SIG-M5 (cell line): Measurements from ENCODE around the gene SHANK1.

Experiments
- DNase-seq: peaks from one replicate; lab custom pipeline; 2025; lab: John Stamatoyannopoulos, UW

SHANK1 gene

DNA sequence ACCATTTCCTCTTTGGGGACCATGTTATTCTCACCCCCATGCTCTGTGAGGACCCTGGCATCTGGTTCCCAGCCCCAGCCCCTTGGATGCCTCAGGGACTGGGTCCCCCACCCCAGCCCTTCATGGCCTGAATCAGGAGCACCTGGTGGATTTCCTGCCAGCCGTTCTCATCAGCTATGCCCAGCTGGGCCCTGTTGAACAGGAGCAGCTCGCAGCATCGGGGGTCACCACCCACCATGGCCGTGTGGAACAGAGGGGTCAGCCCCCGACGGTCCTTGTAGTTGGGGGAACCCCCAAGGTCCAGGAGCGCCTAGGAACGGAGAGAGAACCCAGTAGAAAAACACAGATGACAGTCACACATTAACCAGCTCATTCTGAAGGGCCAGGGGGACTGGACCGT lies 7.8 kb downstream of the SHANK1 start:
- DNase-seq, result no peak

- no peak for DNase-seq
Observed at GRCh38 chr19:50711196-50711595, 8.4 kb downstream of the SHANK1 start.

DNA sequence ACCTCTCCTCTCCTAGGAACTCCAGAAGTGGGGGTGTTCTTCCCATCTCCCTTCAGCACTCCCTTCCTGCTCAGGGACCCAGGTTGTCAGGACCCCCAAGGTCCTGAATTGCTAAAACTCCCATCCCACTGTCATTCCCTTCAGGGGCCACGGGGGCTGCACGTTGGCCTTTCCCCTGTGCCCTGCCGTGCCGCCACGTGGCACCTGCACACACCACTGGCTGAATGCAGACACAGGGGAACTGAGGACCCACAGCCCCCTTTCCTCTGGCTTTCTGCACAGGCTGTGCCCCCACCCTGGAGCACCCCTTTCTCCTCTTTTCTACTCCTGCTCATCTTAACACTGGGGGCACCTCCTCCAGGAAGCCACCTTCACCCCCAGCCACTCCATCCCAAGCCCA lies 9.0 kb downstream of the SHANK1 start:
- DNase-seq, result no peak

GRCh38 chr19:50710094-50710493 lies 9.5 kb downstream of the SHANK1 start:
- DNase-seq, result no peak

GRCh38 chr19:50708179-50708879 lies 11.3 kb downstream of the SHANK1 start:
- DNase-seq, result no peak

- DNase-seq, result no peak
Observed at GRCh38 chr19:50706387-50706786, 13.2 kb downstream of the SHANK1 start.

DNA sequence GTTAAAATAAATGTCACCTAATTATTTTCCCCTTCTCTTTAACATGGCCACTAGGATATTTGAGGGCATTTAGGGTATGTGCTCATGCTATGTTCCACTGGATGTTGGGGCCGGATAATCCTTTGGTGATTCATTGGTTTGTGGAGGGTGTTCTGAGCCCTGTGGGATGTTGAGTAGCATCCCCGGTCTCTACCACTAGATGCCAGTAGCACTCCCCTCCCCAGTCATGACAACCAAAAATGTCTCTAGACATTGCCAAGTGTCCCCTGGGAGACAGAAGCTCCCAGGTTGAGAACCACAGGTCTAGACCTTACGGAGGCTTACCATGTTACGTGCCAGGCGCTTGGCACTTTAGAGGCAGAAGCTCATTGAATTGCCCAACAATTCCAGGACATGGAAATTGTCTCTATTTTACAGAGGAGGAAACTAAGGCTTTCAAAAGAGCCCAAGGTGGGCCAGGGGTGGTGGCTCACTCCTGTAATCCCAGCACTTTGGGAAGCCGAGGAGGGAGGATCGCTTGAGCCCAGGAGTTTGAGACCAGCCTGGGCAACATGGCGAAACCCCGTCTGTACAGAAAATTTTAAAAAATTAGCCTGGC lies 14.1 kb downstream of the SHANK1 start:
- DNase-seq, result peak; percentile 8

GRCh38 chr19:50703915-50704796 lies 15.4 kb downstream of the SHANK1 start:
- no peak for DNase-seq

DNA sequence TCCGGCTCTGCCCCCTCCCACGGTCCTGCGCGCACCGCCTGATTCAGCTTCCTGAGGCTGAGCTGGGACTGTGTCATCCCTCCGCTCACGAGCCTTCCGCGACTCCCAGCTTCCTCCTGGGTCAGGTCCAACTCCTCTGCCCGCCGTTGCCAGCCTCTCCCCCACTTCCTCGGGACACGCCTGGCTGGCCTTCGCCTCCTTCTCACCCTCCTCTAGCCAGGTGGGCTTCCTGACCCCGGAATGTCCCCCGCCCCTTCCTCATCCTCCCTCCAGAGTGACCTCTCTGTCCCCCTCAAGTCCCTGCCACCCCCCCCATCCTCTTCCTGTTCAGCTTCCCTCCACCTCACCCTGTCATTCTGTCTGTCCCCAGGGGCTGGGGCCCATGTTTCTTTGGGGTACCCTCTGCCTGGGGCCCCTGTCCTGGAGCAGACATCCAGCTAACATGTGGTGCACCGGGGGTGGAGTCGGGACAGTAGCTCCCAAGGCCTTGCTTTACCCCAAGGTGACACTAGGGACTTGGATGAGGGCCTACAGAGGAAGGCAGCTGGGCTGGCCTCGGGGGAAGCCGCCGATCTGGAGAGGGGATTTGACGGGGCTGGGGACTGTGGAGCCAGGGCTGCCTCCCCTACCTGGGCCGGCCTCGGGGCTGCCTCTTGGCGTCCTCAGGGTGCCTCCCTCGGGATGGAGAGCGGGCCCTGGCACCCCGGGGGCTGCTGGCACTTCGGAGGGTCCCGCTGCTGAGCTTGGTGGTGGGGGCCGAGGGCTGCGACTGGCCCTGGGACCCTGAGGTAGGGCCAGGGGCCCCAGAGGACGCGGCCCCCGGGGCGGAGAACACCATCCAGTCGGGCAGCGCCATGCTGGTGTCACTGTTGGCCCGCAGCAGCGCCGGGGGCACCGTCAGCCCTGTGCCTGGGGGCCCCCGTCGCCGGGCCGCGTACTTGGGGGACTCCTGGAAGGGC lies 16.5 kb downstream of the SHANK1 start:
- no peak for DNase-seq

DNA sequence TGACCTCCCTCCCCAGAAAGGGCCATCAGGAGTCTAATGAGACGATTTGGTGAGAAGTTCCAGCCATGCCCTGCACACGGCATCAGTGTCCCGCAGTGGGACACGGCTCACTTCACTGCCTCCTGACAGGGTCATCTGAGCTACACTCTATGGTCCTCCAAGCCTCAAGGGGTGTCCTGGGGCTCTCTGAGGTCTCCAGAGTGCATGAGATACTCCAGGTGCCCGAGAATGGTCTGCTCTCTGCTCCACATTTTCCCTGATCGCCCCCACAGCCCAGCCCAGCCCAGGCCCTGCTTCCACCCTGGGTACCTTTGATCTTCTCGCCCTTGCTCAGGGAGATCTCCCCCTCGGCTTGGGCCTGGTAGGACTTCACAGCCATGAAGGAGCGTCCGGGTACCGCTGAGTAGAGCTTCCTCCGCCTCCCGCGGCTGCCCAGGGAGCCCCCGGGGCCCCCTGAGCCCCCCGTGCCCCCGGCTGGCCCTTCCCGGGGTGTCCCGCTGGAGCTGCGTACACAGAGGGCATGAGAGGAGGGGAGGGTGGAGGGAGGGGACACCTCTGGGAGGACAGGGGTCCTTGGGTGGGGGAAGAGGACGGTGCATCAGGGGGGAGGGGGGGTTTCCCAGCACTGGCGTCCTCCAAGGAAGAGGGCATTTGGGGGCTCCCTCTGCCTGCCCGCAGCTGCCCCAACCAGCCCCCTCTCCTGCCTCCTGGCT lies 17.3 kb downstream of the SHANK1 start:
- no peak for DNase-seq

DNA sequence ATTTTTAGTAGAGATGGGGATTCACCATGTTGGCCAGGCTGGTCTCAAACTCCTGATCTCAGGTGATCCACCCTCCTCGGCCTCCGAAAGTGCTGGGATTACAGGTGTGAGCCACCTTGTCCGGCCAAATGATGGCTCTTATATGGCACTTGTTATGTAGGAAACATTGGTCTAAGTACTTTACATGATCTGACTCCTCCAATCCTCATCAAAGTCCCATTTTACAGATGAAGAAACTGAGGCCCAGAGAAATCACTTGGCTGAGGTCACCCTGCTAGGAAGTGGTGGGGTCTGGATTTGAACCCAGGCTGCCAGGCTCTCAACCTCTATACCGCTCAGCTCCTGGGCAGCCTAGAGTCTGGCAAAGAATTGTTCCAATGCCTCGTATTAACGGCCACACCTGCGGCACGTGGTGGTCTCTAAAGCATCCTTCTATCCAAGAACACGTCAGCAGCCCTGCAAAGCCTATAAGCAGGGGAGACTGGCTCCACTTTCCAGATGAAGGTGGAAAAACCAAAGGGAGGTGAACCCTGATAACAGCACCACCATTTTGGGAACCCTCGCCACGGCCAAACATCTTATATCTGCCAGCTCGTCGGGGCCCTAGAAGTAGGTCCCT lies 18.1 kb downstream of the SHANK1 start:
- no peak for DNase-seq

GRCh38 chr19:50697414-50698124 lies 22.0 kb downstream of the SHANK1 start:
- DNase-seq, result no peak

GRCh38 chr19:50696094-50696483 lies 23.5 kb downstream of the SHANK1 start:
- no peak for DNase-seq

DNA sequence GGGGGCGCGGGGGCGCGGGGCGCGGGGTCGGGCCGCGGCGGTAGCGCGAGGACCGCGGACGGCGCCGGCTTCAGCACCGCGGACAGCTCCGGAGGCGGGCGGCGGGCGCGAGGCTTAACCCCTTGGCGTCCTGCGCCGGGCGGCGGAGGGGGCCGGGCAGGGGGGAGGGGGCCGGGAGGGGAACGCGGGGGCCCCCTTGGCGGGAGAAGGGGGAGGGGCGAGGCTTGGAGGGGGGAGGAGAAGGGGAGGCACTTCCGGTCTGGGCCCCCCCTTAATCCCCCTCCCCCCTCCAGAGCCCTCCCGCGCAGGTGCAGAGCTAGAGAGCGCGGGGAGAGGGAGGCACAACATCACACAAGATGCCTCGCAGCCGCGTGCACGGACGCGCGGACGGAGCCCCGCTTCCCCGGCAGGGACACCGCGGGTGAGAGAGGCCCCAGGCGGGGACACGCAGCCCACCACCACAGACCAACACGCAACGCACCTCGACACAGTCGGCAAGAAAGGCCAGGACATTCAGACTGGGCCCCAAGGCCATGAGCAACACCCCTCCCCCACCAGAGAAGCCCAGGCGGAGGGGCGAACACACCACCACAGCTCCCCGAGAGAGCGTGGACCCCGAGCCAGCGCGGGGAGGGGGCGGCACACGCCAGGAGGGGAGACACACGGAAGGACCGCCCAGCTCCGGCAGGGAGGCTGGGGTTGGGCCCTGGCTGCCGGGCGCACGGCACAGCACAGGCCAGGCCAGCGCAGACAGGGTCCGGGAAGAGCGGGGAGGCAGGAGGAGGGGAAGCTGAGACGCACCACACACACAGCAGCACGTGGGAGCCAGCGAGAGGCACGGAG lies 24.1 kb downstream of the SHANK1 start:
- no peak for DNase-seq

DNA sequence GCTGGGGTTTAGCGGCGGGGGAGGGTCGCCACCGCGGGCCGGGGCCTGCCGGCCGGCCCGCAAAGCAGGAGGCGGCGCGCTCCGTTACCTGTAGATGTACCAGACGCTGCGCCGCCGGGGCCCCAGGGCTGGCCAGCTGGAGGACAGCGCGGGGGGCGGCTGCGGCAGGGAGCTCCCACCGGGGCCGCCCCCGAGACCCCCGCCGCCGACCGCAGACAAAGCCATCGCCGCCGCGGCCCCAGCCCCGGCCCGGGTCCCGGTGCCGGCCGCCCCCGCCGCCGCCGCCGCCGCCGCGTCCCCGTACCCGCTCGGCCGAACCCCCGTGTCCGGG lies 24.8 kb downstream of the SHANK1 start:
- DNase-seq, result no peak

DNA sequence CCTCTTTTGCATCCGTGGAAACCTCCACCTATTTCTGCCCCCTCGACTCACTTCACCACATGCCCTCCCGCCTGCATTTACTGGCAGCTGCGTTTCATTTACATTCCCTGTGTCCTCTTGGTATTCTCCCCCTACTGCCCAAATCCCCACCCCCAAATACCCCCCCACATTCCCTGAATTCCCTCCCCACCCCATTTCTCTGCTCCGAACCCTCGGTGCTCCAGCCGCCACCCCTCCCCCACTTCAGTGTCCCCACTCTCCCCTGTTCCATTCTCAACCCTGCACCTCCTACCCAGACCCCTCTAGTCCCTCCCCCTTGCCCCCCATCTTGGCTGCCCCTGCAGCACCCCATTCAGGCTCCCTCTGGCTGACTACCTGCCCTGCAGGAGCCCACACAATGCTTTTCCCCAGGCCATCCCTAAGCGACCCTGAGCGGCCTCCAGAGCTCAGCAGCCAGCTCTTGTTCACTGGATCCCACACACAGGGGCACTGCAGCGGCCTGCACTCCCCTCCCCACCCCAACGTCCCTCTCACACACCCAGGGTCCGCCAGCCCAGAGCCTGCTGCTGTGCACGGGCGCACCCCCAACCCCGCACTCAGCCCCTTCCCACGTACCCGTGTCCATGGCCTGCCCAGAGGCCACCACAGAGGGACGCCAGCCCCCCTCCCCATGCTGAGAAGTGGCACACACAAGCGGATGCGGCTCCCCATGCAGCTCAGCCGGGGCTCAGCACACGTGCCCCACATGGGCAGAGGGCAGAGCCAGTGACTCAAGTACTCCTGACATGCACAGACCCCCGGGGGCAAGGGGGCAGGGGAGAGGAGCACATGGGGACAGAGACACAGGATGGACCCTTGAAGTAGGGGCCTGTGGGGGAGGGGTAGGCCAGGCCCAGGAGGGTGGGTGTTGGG lies 26.3 kb downstream of the SHANK1 start:
- no peak for DNase-seq

- no peak for DNase-seq
Observed at GRCh38 chr19:50690439-50690838, 29.2 kb downstream of the SHANK1 start.

GRCh38 chr19:50688766-50689165 lies 30.8 kb downstream of the SHANK1 start:
- DNase-seq, result no peak
